Smooth muscle cell (in vitro differentiated cells): ENCODE data around the gene TENT4B. TPM values are rescaled to one million over a fixed set of nuclear protein-coding genes. Genes with fewer than 3 reads are reported as not detected.

Source experiments
- DNase-seq: peaks from one replicate; lab custom pipeline; 2025; ENCODE audit not compliant: unreplicated experiment; lab: John Stamatoyannopoulos, UW
- H2AFZ ChIP-seq: fragments of 200-600 bp; sonication (generic); 2 replicates; pipeline ENCODE4 v1.6.0; 2016; ENCODE audit warnings: antibody characterized with exemption, low read depth, mild to moderate bottlenecking
- H3F3A ChIP-seq: fragments of 200-600 bp; sonication (generic); 2 replicates; pipeline ENCODE4 v1.6.0; 2017; ENCODE audit warnings: antibody characterized with exemption, low read depth
- H3K27ac ChIP-seq: fragments of 200-600 bp; sonication (generic); 2 replicates; pipeline ENCODE4 v1.5.1; 2016; ENCODE audit warnings: low read depth, mild to moderate bottlenecking
- H3K27me3 ChIP-seq: fragments of 200-600 bp; sonication (generic); 2 replicates; pipeline ENCODE4 v1.6.1; 2016; ENCODE audit warnings: low read depth, mild to moderate bottlenecking
- H3K36me3 ChIP-seq: fragments of 200-600 bp; sonication (generic); 2 replicates; pipeline ENCODE4 v1.5.1; 2016; ENCODE audit warnings: low read depth
- H3K4me1 ChIP-seq: fragments of 200-600 bp; sonication (generic); 2 replicates; pipeline ENCODE4 v1.5.1; 2016; ENCODE audit warnings: low read depth
- H3K4me2 ChIP-seq: fragments of 200-600 bp; sonication (generic); 2 replicates; pipeline ENCODE4 v1.6.0; 2016; ENCODE audit warnings: mild to moderate bottlenecking
- H3K4me3 ChIP-seq: fragments of 200-600 bp; sonication (generic); 2 replicates; pipeline ENCODE4 v1.5.1; 2016; ENCODE audit warnings: mild to moderate bottlenecking
- H3K79me2 ChIP-seq: fragments of 200-600 bp; sonication (generic); 2 replicates; pipeline ENCODE4 v1.6.0; 2016; ENCODE audit warnings: low read depth, mild to moderate bottlenecking
- H3K9ac ChIP-seq: fragments of 200-600 bp; sonication (generic); 2 replicates; pipeline ENCODE4 v1.6.0; 2016; ENCODE audit warnings: low read depth
- H3K9me3 ChIP-seq: fragments of 200-600 bp; sonication (generic); replicated peaks from 2 replicates; pipeline ENCODE4 v1.5.1; 2016; ENCODE audit warnings: low read depth
- H4K20me1 ChIP-seq: fragments of 200-600 bp; sonication (generic); 2 replicates; pipeline ENCODE4 v1.6.0; 2016; ENCODE audit warnings: low read depth
- CTCF ChIP-seq: fragments of 200-600 bp; sonication (generic); IDR thresholded peaks from 2 replicates; pipeline ENCODE4 v1.5.1; 2017; ENCODE audit warnings: borderline replicate concordance, mild to moderate bottlenecking, antibody characterized with exemption; ENCODE audit not compliant: insufficient read depth, poor library complexity, severe bottlenecking
- WGBS: methylation state at CpG from one replicate; pipeline ENCODE4 v1.1.7; 2016; ENCODE audit warnings: low lambda C conversion rate; 5-methylcytosine and 5-hydroxymethylcytosine counted together
- polyA plus RNA-seq: library from polyadenylated mRNA; unstranded; fragments of >200 nt; fragmentation: Nextera tagmentation; extraction: Ambion mirVana; gene quantifications from 2 replicates; pipeline ENCODE4 v1.2.1, GENCODE V29; 2016
- total RNA-seq: library from RNA; depleted of rRNA; stranded (reverse); fragments of >200 nt; gene quantifications from 2 replicates; pipeline ENCODE4 v1.2.3, GENCODE V29; 2014

Gene TENT4B
- total and polyA plus RNA-seq, 2 experiments from 2014 or later = 2.6 to 8.8 TPM

GRCh38 chr16:50275098-50275415, 122.0 kb downstream of the TENT4B start:
- no peaks in the 10 kb centered on the region for H3K36me3 ChIP-seq
- no peaks in the 10 kb centered on the region for H3K4me1 ChIP-seq
- no peak overlapping the region for H3K4me3 ChIP-seq
- no peak overlapping the region for H3K27ac ChIP-seq
- H3K79me2 ChIP-seq = peaks cover 9% of the 10 kb centered on the region
- DNase-seq = no peak
- H3K4me2 ChIP-seq = no peak overlapping the region
- 96% methylated on average over 3 of the region's 3 CpGs for WGBS
- H2AFZ ChIP-seq = no peak overlapping the region
- H4K20me1 ChIP-seq = peaks cover 77% of the 10 kb centered on the region
- no peak for TF ChIP-seq CTCF
- no peaks in the 10 kb centered on the region for H3K27me3 ChIP-seq
- no peak overlapping the region for H3K9ac ChIP-seq
- H3F3A ChIP-seq = no peaks in the 10 kb centered on the region
- H3K9me3 ChIP-seq = no peaks in the 10 kb centered on the region

- TF ChIP-seq CTCF = no peak
- Histone ChIP-seq H2AFZ (no peak overlapping the region), H3K27me3 (no peaks in the 10 kb centered on the region), H3K4me2 (no peak overlapping the region), H3K36me3 (no peaks in the 10 kb centered on the region), H3K9ac (no peak overlapping the region), H3K9me3 (no peaks in the 10 kb centered on the region), H3K4me1 (no peaks in the 10 kb centered on the region), H3F3A (no peaks in the 10 kb centered on the region), H3K79me2 (peaks cover 9% of the 10 kb centered on the region), H3K27ac (no peak overlapping the region), H4K20me1 (peaks cover 78% of the 10 kb centered on the region), H3K4me3 (no peak overlapping the region)
- DNase-seq = no peak
- 87% methylated on average over 12 of the region's 12 CpGs for WGBS
Observed at GRCh38 chr16:50275428-50276325, 122.6 kb downstream of the TENT4B start.

GRCh38 chr16:50276326-50276640, 123.2 kb downstream of the TENT4B start:
- no peak overlapping the region for H3K27ac ChIP-seq
- H2AFZ ChIP-seq = no peak overlapping the region
- DNase-seq = no peak
- peaks cover 9% of the 10 kb centered on the region for H3K79me2 ChIP-seq
- peaks cover 78% of the 10 kb centered on the region for H4K20me1 ChIP-seq
- H3K27me3 ChIP-seq = no peaks in the 10 kb centered on the region
- no peak overlapping the region for H3K9ac ChIP-seq
- H3K36me3 ChIP-seq = no peaks in the 10 kb centered on the region
- no peak for TF ChIP-seq CTCF
- no peaks in the 10 kb centered on the region for H3K4me1 ChIP-seq
- H3K4me2 ChIP-seq = no peak overlapping the region
- H3K4me3 ChIP-seq = no peak overlapping the region
- H3F3A ChIP-seq = no peaks in the 10 kb centered on the region
- 100% methylated on average over 2 of the region's 2 CpGs for WGBS
- H3K9me3 ChIP-seq = no peaks in the 10 kb centered on the region
